Hindlimb muscle (tissue), 1 donor: ENCODE measurements around the gene CCL18. TPM values are rescaled to one million over a fixed set of nuclear protein-coding genes. Genes with fewer than 3 reads are reported as not detected.
"Not testable (repeated sequence)": the region's sequence is repeated elsewhere in the genome, so short reads cannot be mapped to it uniquely, and the experiment has no call there.

Experiments used
- DNase-seq: peaks from one replicate; pipeline ENCODE4 v3.0.0-alpha.2; 2013
- polyA plus RNA-seq: library from polyadenylated mRNA; unstranded; fragments of 120-200 nt; gene quantifications from one replicate; pipeline ENCODE4 v1.2.1, GENCODE V29; 2013; ENCODE audit not compliant: insufficient read length

CCL18 gene
- polyA plus RNA-seq, 1 donor, result not detected

DNA sequence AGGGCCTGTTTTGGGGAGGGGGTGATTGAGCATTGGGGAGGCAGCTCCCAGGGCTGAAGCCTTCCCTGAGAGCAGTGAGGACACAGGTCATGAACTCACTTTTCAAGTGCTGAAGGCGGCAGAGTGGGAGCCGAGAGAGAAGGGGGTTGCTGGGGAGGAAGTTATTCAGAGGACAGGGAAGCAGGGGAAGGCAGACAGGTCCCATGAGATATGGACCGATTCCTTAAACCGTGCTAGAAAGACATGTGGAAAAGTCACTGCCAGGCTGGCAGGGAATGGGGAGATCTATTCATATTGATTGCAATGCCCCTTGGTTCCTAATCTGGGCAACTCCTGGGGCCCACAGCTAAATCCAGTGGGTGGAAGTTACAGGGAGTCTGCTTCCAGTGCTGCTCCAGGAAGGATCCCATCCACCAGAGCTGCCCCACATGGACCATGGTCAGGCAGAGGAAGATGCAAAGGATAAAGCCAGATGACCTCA is 40.7 kb downstream of the CCL18 start:
- no peak for DNase-seq

GRCh38 chr17:36105781-36106492 is 41.9 kb downstream of the CCL18 start:
- DNase-seq, result no peak

DNA sequence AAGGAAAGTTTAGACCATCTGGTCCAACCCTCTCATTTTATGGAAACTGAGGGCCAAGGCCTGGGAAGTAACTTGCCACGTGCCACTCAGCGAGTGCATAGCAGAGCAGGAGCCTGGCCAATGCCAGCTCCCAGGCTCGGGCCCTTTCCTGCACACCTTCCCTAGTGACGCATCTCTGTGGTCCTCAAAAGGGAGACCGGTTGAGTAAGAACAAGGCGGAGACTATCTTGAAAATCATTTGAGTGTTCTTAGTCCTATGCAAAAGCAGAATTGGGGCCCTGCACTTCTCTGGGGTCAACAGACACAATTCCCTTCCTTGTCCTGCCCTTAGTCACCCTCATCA is 42.4 kb downstream of the CCL18 start:
- DNase-seq, result no peak

GRCh38 chr17:36107660-36108059 is 43.6 kb downstream of the CCL18 start:
- no peak for DNase-seq

GRCh38 chr17:36108265-36108664 is 44.2 kb downstream of the CCL18 start:
- not testable (repeated sequence) for DNase-seq

DNA sequence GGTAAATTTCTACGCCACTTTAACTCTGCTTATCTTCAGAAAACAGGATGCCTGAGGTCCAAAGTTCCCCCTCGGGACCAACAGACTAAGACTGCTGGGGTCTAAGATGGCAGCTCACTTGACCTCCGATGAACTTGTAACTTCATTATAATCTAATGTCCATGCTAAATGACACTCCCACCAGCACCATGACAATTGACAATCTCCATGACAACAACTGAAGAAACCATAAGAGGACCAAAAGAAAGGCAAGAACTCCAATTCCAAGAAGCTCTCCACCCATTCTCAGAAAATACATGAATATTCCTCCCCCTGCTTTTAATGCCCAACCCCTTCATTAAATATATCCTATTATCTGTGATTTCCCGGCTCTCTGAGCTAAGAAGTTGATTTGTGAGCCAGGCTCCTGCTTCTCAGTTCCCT is 47.0 kb downstream of the CCL18 start:
- DNase-seq, result no peak

- DNase-seq, result no peak
Measured at GRCh38 chr17:36112572-36112971, 48.5 kb downstream of the CCL18 start.

DNA sequence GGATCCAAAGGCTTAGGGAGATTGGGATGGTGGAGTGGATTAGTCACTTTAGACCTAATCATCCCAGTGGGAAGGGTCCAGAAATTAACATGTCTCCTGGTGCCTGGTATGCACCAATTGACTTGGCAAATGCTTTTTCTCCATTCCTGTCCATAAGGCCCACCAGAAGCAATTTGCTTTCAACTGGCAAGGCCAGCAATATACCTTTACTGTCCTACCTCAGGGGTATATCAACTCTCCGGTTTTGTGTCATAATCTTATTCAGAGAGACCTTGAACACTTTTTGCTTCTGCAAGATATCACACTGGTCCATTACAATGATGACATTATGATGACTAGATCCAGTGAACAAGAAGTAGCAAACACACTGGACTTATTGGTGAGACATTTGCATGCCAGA is 49.1 kb downstream of the CCL18 start:
- not testable (repeated sequence) for DNase-seq

DNA sequence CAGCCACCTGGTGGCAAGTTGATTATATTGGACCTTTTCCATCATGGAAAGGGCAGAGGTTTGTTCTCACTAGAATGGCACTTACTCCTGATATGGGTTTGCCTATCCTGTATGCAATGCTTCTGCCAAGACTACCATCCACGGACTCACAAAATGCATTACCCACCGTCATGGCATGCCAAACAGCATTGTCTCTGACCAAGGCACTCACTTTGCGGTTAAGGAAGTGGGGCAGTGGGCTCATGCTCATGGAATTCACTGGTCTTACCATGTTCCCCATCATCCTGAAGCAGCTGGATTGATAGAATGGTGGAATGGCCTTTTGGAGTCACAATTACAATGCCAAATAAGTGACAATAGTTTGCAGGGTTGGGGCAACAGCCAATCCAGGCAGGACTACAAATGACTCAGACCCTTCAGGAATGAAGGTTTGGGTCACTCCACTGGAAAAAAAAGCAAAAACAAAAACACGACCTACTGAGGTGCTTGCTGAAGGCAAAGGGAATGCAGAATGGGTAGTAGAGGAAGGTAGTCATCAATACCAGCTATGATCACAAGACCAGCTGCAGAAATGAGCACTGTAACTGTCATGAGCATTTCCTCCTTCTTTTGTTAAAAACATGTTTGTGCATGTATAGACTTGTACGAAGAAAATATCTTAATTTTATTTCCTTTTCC is 51.0 kb downstream of the CCL18 start:
- not testable (repeated sequence) for DNase-seq

- not testable (repeated sequence) for DNase-seq
Measured at GRCh38 chr17:36115649-36115977, 51.5 kb downstream of the CCL18 start.

DNA sequence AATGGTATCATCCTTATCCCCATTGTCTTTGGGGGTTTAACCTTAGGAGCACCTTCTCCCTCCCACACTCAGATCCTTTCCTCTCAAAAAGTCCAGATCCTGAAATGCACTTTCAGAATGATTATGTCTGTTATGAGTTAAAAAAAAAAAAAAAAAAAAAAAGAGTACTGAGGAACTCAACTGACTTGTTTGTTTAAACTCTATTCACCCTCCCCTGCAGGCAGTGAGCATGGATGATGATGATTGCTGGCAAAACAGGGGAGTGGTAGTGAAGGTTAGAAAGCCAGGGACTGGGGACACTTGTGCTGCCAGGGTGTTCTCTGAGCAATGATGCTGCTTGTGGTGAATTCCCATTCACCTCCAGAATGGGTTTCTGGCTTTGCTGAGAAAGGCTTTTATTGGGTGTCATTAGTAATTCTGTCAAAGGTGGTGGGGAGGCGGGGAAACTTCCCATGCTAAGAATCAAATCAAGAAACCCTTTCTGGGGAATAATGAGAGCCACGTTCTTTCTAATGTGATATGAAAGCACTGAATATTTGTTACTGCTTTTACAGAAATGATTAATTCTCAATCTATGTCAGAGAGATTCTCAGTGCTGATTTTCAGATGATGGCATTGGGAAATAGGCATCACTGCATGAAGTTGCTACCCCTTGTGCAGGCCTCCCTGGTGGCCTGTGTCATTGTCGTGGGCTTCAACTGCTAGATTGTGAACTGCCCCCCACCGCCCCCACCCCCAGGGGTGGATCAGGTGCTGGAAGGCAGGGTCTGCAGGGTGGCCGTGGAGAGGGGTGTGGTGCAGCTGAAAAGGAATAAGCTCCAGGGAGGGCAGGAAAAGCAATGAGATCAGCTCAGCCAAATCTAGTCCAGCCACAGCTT is 53.7 kb downstream of the CCL18 start:
- no peak for DNase-seq

DNA sequence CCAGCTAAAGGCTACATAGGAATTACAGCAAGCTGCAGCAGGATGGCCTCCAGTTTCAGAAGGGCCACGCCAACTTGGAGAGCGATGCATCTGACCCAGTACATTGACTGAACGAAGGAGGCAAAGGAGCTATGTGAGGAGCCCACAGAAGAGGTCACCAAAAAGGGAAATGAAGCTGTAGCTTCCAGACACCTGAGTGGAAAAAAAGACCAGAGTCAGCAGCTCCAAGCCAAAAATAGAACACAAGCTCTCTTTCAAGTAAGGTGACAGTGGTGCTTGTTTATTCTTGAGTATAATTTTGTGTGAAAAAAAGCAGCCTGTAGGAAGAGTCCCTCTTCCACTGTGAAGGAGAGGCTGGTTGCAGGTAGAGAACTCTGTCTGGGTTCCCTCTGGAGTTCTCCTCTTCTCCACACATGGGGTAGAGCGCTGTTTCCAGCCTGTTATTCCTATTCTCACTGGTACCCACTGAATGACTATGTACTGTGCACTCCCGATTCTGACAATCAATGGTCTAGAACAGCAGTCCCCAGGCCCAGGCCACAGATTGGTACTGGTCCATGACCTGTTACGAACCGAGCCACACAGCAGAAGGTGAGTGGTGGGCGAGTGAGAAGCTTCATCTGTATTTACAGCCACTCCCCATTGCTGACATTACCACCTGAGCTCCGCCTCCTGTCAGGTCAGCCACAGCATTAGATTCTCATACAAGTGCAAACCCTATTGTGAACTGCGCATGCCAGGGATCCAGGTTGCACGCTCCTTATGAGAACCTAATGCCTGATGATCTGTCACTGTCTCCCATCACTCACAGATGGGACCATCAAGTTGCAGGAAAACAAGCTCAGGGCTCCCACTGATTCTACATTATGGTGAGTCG is 54.6 kb downstream of the CCL18 start:
- no peak for DNase-seq

DNA sequence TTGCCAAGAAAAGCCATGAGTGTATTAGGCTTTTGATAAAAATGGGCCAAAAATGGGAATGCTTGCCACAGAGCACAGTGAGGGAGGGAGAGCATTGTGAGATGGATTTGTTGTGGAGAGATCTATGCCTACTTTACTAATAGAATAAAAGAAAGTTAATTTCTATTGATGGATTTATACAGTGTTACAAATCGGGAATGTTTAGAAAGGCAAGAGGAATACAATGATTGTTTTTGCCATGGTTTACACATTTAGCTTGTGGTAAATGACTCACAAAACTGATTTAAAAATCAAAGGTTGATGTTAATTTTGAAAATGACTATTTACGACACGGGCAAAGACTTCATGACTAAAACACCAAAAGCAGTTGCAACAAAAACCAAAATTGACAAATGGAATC is 56.1 kb downstream of the CCL18 start:
- no peak for DNase-seq

GRCh38 chr17:36121099-36121498 is 57.0 kb downstream of the CCL18 start:
- not testable (repeated sequence) for DNase-seq

Other genes starting within 250 kb of the CCL18 start
- not detected for gene HEATR9, start 195.4 kb upstream of the CCL18 start, polyA plus RNA-seq
- 0.74 TPM for gene CCL5, start 183.9 kb upstream of the CCL18 start, polyA plus RNA-seq
- 0.67 TPM for gene RDM1, start 133.5 kb upstream of the CCL18 start, polyA plus RNA-seq
- gene LYZL6, start 120.6 kb upstream of the CCL18 start, polyA plus RNA-seq, result not detected
- gene CCL16, start 82.8 kb upstream of the CCL18 start, polyA plus RNA-seq, result 0.13 TPM
- 40.4 TPM for gene CCL14, start 77.5 kb upstream of the CCL18 start, polyA plus RNA-seq
- not detected for gene CCL15, start 62.7 kb upstream of the CCL18 start, polyA plus RNA-seq
- gene CCL23, start 46.3 kb upstream of the CCL18 start, polyA plus RNA-seq, result not detected
- 5.8 TPM for gene CCL3, start 25.9 kb downstream of the CCL18 start, polyA plus RNA-seq
- gene CCL4, start 39.6 kb downstream of the CCL18 start, polyA plus RNA-seq, result 3.2 TPM
- gene TBC1D3B, start 112.4 kb downstream of the CCL18 start, polyA plus RNA-seq, result 10.9 TPM
- gene CCL3L1, start 132.5 kb downstream of the CCL18 start, polyA plus RNA-seq, result 0.65 TPM
- gene CCL4L2, start 146.8 kb downstream of the CCL18 start, polyA plus RNA-seq, result 1.3 TPM
- gene TBC1D3I, start 200.3 kb downstream of the CCL18 start, polyA plus RNA-seq, result not detected